GM10266 (cell line): ENCODE results near the gene LRP8.

Experiments used
- DNase-seq: peaks from one replicate; pipeline ENCODE4 v3.0.0; 2012; ENCODE audit errors: extremely low spot score
- CTCF ChIP-seq: IDR thresholded peaks from 2 replicates; pipeline ENCODE4 v1.5.1; 2012; ENCODE audit warnings: mild to moderate bottlenecking, low read depth; ENCODE audit not compliant: control insufficient read depth, insufficient read depth; ENCODE audit errors: missing control alignments

The LRP8 gene

GRCh38 chr1:53195246-53196016, 132.4 kb downstream of the LRP8 start:
- DNase-seq: no peak
- no peak for TF ChIP-seq CTCF
